Measurements from ENCODE around the gene C1orf21.
A peak's percentile ranks its signal among the peaks of the same experiment; 100 is the strongest.

Gene C1orf21

DNA sequence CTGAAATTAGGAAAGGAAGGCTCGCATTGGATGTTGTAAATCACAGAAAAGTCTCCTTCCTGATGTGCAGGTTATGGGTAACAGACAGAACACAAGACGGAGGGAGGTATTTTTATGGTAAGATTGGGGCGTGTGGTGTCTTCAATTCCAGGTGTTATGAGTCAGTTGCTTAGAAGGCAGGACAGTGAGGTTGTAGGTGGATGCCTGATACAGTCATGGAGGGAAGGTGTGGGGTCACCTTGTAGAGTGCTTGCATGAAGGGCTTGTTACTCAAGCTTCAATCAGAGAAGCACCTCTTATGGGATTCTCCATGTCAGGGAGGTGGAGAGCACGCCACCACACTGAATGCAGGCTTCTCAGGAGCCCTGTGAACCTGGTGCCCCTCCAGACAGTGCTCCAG, 63.1 kb downstream of the C1orf21 start:
- no peak overlapping the region for H3K4me3 ChIP-seq (ENCODE audit: low read length)
- DNase-seq (ENCODE audit: low read depth) = peak; percentile 65
- TF ChIP-seq, protein P1, sequence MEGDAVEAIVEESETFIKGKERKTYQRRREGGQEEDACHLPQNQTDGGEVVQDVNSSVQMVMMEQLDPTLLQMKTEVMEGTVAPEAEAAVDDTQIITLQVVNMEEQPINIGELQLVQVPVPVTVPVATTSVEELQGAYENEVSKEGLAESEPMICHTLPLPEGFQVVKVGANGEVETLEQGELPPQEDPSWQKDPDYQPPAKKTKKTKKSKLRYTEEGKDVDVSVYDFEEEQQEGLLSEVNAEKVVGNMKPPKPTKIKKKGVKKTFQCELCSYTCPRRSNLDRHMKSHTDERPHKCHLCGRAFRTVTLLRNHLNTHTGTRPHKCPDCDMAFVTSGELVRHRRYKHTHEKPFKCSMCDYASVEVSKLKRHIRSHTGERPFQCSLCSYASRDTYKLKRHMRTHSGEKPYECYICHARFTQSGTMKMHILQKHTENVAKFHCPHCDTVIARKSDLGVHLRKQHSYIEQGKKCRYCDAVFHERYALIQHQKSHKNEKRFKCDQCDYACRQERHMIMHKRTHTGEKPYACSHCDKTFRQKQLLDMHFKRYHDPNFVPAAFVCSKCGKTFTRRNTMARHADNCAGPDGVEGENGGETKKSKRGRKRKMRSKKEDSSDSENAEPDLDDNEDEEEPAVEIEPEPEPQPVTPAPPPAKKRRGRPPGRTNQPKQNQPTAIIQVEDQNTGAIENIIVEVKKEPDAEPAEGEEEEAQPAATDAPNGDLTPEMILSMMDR (IDR thresholded peaks at IDR 0.05; ENCODE audit: insufficient read depth, low read depth, low read length, missing control alignments) = no peak

DNA sequence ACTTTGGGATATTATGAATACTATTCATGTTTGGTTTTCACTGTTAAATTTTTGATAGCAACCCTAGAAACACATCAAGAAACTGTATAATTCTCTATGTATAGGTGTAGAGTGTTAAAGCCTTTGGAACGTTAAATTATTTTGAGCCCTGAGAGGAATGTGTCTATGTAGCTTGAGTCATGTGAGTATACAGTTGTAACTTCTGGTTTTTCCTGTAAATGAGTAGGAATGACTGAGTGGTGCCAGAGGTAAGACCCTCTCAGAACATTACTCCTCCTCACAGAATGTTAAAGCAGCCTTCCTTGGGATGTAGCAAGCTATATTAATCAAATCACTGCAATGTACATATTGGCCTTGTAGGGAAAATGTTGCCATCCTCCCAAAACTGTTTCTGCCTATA, 69.0 kb downstream of the C1orf21 start:
- TF ChIP-seq, protein P1 (IDR thresholded peaks at IDR 0.05; ENCODE audit: insufficient read depth, low read depth, low read length, missing control alignments) = no peak
- DNase-seq (ENCODE audit: low read depth) = peak; percentile 6
- H3K4me3 ChIP-seq (ENCODE audit: low read length) = no peak overlapping the region

DNA sequence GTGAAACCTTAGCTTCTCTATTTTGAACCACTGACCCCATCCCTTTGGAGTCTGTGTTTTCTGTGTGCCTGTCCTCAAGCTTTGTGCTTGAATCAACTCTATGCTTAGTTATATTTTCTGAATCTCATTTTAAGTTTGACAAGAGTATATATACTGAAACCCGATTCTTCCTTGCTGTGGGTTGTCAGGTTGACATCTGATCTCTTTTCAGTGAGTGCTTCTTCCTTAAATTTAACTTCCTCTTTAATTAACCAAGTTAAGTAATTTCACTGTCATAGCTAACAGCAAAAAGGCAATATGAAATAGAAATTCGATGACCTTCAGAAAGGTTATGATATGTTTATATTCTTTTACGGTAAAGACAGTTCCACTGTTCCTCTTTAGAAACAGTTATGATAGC, 69.4 kb downstream of the C1orf21 start:
- DNase-seq (ENCODE audit: low read depth) = no peak
- TF ChIP-seq, protein P1 (IDR thresholded peaks at IDR 0.05; ENCODE audit: insufficient read depth, low read depth, low read length, missing control alignments) = no peak
- H3K4me3 ChIP-seq (ENCODE audit: low read length) = no peak overlapping the region

DNA sequence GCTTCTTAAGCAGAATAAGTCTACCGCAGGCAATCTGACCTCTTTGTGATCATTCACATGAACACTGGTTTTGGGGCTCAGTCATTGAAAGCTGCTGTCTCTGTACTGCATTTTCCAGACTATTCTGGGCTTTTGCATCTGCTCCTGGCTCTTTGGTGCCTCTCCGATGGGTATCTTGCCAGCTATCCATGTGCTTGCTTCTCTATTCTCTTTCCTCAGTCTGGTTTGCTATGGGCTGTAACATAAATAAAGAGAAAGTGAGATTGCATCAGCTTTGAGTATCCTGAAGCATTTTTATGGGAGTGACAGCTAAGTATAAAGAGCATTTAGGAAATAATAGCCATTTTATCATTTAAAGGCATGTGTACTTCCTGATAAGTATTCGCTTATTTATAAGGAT, 70.7 kb downstream of the C1orf21 start:
- TF ChIP-seq, protein P1 (IDR thresholded peaks at IDR 0.05; ENCODE audit: insufficient read depth, low read depth, low read length, missing control alignments) = no peak
- no peak for DNase-seq (ENCODE audit: low read depth)

DNA sequence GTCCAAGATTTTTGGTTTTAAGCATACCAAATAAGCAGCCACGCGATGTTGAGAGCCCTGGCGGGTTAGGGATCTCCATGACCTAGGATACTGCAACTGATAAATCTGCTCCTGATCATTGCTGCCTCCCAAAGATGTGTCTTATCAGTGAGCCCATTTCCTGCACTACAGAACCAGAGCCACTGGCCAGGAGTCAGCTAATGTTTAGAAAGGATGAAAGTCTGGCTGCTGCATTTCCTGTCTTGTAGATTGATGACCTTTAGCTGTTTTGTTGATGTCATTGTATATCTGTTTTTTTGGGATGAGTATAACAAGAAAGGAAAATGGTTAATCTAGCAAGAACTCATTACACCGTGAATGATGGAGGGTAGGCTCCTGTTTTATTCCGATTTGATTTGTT, 74.5 kb downstream of the C1orf21 start:
- no peak for DNase-seq (ENCODE audit: low read depth)
- TF ChIP-seq, protein P1 (IDR thresholded peaks at IDR 0.05; ENCODE audit: insufficient read depth, low read depth, low read length, missing control alignments) = no peak
- no peak overlapping the region for H3K4me3 ChIP-seq (ENCODE audit: low read length)

More for the DNA sequence above, 70.7 kb downstream of the C1orf21 start:
- H3K4me3 ChIP-seq (ENCODE audit: low read length) = no peak overlapping the region

DNA sequence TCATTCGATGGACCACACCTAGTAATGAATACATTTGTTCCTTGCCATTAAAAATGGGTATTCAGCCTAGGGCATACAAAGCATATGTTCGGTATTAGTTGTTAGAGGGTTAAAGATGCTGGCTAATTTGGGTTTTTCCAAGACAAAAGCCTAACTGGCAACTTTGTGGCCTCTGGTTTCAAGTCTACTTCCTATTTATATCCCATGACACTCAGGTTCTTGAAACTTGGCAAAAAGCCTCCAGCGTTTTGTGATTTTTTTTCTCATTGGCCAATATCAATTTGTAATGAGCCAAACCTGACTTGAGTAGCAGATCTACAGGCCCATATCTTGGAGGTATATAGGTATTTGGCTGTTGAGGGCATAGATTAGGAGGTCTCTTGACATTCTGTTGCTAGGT, 75.3 kb downstream of the C1orf21 start:
- no peak for DNase-seq (ENCODE audit: low read depth)
- no peak overlapping the region for H3K4me3 ChIP-seq (ENCODE audit: low read length)
- TF ChIP-seq, protein P1 (IDR thresholded peaks at IDR 0.05; ENCODE audit: insufficient read depth, low read depth, low read length, missing control alignments) = no peak

DNA sequence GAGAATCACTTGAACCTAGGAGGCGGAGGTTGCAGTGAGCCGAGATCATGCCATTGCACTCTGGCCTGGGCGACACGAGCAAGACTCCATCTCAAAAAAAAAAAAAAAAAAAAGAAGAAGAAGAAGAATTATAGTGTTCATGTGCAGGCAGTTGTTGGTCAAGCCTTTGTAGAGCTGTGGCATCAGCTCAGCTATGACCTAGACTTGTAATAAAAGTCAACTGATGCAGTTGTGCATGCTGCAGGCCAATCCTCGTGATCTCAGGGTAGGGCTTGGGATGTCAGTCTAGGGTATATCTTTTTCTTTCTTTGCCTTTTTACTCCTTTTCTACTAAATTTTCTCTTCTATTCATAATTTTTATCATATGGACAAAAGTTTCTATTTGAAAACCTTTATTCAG, 76.2 kb downstream of the C1orf21 start:
- H3K4me3 ChIP-seq (ENCODE audit: low read length) = no peak overlapping the region
- DNase-seq (ENCODE audit: low read depth) = no peak
- TF ChIP-seq, protein P1 (IDR thresholded peaks at IDR 0.05; ENCODE audit: insufficient read depth, low read depth, low read length, missing control alignments) = no peak
